DND-41 (cell line): ENCODE results near the gene PRSS33.

Experiments used
- CTCF ChIP-seq: IDR thresholded peaks from 2 replicates; pipeline ENCODE4 v1.5.1; 2012; ENCODE audit warnings: borderline replicate concordance, low read length, moderate library complexity, mild to moderate bottlenecking; ENCODE audit not compliant: poor library complexity, severe bottlenecking; ENCODE audit errors: extremely low read depth
- EZH2 ChIP-seq: IDR thresholded peaks from 3 replicates; pipeline ENCODE4 v1.6.1; 2012; ENCODE audit warnings: borderline replicate concordance, low read depth, mild to moderate bottlenecking, moderate library complexity, low read length, inconsistent platforms; ENCODE audit not compliant: severe bottlenecking

- no peak for TF ChIP-seq CTCF
- no peak for TF ChIP-seq EZH2
Observed at GRCh38 chr16:2777231-2777902, 10.0 kb downstream of the PRSS33 start, which contains the start of gene ELOB.
